ENCODE results near the gene GRIP1. TPM values are rescaled to one million over a fixed set of nuclear protein-coding genes. Genes with fewer than 3 reads are reported as not detected.

Gene GRIP1
- total RNA-seq, 3 donors from 2014 or later (not counting 1 experiment from before 2014, with no cell fraction given), result 1.3 to 3.6 (median 1.7) TPM

DNA sequence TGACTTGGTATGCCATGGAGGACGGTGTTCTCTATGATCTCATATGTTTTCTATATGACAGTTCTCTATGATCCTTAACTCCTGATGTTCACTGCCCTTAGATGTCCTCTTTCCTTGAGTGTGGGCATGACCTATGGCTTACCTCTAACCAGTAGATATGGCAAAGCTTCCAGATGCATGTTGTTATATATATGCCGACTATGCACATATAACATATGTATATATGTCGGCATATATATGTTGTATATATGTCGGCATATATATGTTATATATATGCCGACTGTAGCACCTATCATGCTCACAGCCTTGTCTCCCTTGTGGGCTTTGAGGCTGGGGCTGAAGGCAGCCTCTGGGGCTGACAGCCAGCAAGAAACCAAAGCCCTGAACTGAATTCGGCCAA is 106.0 kb downstream of the GRIP1 start:
- Histone ChIP-seq H3K4me3 (ENCODE audit: low read length) (no peak overlapping the region), H3K27me3 (ENCODE audit: control insufficient read depth, insufficient read depth, low read length) (no peaks in the 10 kb centered on the region), H3K9me3 (ENCODE audit: control insufficient read depth, insufficient read depth, low read length) (no peaks in the 10 kb centered on the region), H3K4me1 (ENCODE audit: control insufficient read depth, insufficient read depth, low read length) (no peaks in the 10 kb centered on the region), H3K27ac (ENCODE audit: low read length) (no peak overlapping the region), H3K36me3 (ENCODE audit: control insufficient read depth, insufficient read depth, low read length) (no peaks in the 10 kb centered on the region)
- H3K4me3 Mint-ChIP-seq, result no peak overlapping the region
- TF ChIP-seq, protein P1, sequence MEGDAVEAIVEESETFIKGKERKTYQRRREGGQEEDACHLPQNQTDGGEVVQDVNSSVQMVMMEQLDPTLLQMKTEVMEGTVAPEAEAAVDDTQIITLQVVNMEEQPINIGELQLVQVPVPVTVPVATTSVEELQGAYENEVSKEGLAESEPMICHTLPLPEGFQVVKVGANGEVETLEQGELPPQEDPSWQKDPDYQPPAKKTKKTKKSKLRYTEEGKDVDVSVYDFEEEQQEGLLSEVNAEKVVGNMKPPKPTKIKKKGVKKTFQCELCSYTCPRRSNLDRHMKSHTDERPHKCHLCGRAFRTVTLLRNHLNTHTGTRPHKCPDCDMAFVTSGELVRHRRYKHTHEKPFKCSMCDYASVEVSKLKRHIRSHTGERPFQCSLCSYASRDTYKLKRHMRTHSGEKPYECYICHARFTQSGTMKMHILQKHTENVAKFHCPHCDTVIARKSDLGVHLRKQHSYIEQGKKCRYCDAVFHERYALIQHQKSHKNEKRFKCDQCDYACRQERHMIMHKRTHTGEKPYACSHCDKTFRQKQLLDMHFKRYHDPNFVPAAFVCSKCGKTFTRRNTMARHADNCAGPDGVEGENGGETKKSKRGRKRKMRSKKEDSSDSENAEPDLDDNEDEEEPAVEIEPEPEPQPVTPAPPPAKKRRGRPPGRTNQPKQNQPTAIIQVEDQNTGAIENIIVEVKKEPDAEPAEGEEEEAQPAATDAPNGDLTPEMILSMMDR (IDR thresholded peaks at IDR 0.05), result no peak
- peaks cover 11 to 12% of the 10 kb centered on the region in 2 donors for H3K27me3 Mint-ChIP-seq (ENCODE audit: low read depth in 2 of 2)
- no peak for DNase-seq
- ATAC-seq, result no peak
- H3K27ac Mint-ChIP-seq, result no peak overlapping the region
- 91% methylated on average over 4 of the region's 6 CpGs for WGBS (ENCODE audit: insufficient coverage)
- no peaks in the 10 kb centered on the region for H3K36me3 Mint-ChIP-seq
- H3K4me1 Mint-ChIP-seq, result no peaks in the 10 kb centered on the region
- intact Hi-C loops (cut with micrococcal nuclease), result no loop called here
- H3K9me3 Mint-ChIP-seq, result no peaks in the 10 kb centered on the region

DNA sequence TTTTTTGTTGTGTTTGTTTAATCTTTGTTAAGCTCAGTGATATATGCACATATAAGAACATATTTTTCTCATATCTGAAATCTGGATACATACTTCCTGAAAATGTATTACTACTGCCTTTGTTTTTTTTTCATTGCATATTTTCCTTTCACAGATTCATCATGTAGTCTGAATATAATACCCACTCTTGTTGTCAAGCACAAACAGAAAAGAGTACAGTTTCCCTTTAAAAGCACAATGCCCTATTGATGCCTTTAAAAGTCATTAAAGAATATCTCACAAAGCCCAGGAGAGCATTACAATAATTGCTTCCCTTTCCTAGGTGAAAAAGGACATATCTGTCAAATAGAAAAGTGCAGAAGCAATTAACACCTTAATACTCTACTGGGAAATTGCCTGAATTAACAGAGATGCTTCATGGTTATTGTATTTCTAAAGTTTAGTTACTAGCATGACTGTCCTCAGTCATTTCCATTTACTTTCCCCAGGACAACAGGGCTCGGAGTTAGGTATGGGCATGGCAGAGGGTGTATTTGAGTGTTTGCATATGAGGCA is 107.4 kb downstream of the GRIP1 start:
- DNase-seq (no peak), ATAC-seq (no peak)
- H3K4me1 Mint-ChIP-seq, result no peaks in the 10 kb centered on the region
- no peaks in the 10 kb centered on the region for H3K9me3 Mint-ChIP-seq
- TF ChIP-seq, protein P1 (IDR thresholded peaks at IDR 0.05), result no peak
- H3K36me3 ChIP-seq (ENCODE audit: control insufficient read depth, insufficient read depth, low read length), result no peaks in the 10 kb centered on the region
- H3K27me3 Mint-ChIP-seq (ENCODE audit: low read depth in 2 of 2), result peaks cover 10 to 11% of the 10 kb centered on the region in 2 donors
- H3K4me1 ChIP-seq (ENCODE audit: control insufficient read depth, insufficient read depth, low read length), result no peaks in the 10 kb centered on the region
- H3K4me3 ChIP-seq (ENCODE audit: low read length), result no peak overlapping the region
- no peaks in the 10 kb centered on the region for H3K27me3 ChIP-seq (ENCODE audit: control insufficient read depth, insufficient read depth, low read length)
- no peaks in the 10 kb centered on the region for H3K9me3 ChIP-seq (ENCODE audit: control insufficient read depth, insufficient read depth, low read length)
- H3K4me3 Mint-ChIP-seq, result no peak overlapping the region
- no CpG with 5 or more reads among the region's 1 CpG for WGBS (ENCODE audit: insufficient coverage)
- no peaks in the 10 kb centered on the region for H3K36me3 Mint-ChIP-seq
- intact Hi-C loops (cut with micrococcal nuclease), result no loop called here
- no peak overlapping the region for H3K27ac ChIP-seq (ENCODE audit: low read length)
- H3K27ac Mint-ChIP-seq, result no peak overlapping the region

DNA sequence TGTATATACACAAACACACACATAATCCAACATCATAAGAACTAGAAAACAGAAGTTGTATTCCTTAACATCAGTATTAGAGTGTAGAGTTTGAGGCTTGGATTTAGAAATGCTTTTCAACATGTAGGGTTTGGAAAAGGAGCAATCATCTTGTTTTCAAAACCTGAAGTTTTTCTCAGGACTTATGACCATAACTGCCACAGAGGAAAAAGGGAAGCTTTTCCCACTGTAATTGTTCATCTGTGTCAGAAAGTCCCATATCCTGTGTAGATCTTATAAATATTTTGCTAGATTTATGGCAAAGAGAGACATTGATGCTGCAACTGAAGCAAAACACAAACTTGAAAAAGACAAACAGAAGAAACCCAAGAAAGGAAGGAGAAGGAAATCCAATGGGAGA is 115.7 kb downstream of the GRIP1 start:
- no peak overlapping the region for H3K27ac ChIP-seq (ENCODE audit: low read length)
- Mint-ChIP-seq H3K27me3 (ENCODE audit: low read depth in 2 of 2) (peaks cover 3 to 11% of the 10 kb centered on the region in 2 donors), H3K4me1 (no peaks in the 10 kb centered on the region), H3K27ac (no peak overlapping the region), H3K4me3 (no peak overlapping the region), H3K36me3 (peaks cover 6% of the 10 kb centered on the region), H3K9me3 (peaks cover 4 to 5% of the 10 kb centered on the region in 2 donors)
- TF ChIP-seq, protein P1 (IDR thresholded peaks at IDR 0.05), result no peak
- ATAC-seq, result no peak
- no peaks in the 10 kb centered on the region for H3K9me3 ChIP-seq (ENCODE audit: control insufficient read depth, insufficient read depth, low read length)
- no peaks in the 10 kb centered on the region for H3K27me3 ChIP-seq (ENCODE audit: control insufficient read depth, insufficient read depth, low read length)
- intact Hi-C loops (cut with micrococcal nuclease), result no loop called here
- no peaks in the 10 kb centered on the region for H3K36me3 ChIP-seq (ENCODE audit: control insufficient read depth, insufficient read depth, low read length)
- no peak for DNase-seq
- no peak overlapping the region for H3K4me3 ChIP-seq (ENCODE audit: low read length)
- H3K4me1 ChIP-seq (ENCODE audit: control insufficient read depth, insufficient read depth, low read length), result no peaks in the 10 kb centered on the region

DNA sequence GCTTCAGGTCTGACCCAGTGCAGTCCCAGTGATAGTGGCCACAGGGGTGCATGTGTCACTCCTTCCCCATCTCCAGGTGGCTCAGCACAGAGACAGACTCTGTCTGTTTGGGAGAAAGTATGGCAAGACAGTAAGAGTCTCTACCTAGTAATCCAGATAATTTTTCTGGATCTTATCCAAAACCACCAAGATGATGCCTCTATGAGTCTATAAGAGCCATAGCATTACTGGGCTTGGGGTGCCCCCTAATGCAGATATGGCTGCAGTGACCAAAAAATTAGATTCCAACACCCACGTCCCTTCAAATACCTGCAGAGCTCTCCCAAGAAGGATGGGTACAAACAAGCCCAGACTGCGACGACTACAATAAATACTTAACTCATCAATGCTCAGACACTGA is 123.8 kb downstream of the GRIP1 start:
- Mint-ChIP-seq H3K4me3 (no peak overlapping the region), H3K4me1 (no peaks in the 10 kb centered on the region), H3K27ac (no peak overlapping the region), H3K36me3 (peaks cover 6% of the 10 kb centered on the region), H3K27me3 (ENCODE audit: low read depth in 2 of 2) (peaks cover 0 to 38% of the 10 kb centered on the region in 2 donors), H3K9me3 (peaks cover 0 to 4% of the 10 kb centered on the region in 2 donors)
- ATAC-seq, result no peak
- Histone ChIP-seq H3K27me3 (ENCODE audit: control insufficient read depth, insufficient read depth, low read length) (no peaks in the 10 kb centered on the region), H3K4me3 (ENCODE audit: low read length) (no peak overlapping the region), H3K27ac (ENCODE audit: low read length) (no peak overlapping the region), H3K4me1 (ENCODE audit: control insufficient read depth, insufficient read depth, low read length) (no peaks in the 10 kb centered on the region), H3K9me3 (ENCODE audit: control insufficient read depth, insufficient read depth, low read length) (no peaks in the 10 kb centered on the region), H3K36me3 (ENCODE audit: control insufficient read depth, insufficient read depth, low read length) (no peaks in the 10 kb centered on the region)
- no peak for DNase-seq
- TF ChIP-seq, protein P1 (IDR thresholded peaks at IDR 0.05), result no peak
- intact Hi-C loops (cut with micrococcal nuclease), result no loop called here
- WGBS (ENCODE audit: insufficient coverage), result 94% methylated on average over 3 of the region's 3 CpGs

All from natural killer cell (primary cell).